B cell (primary cell): Measurements from ENCODE around the gene ARHGAP45.

ENCODE experiments used
- EZH2 ChIP-seq: IDR thresholded peaks from 2 replicates; pipeline ENCODE4 v1.6.1; 2012; ENCODE audit warnings: borderline replicate concordance, low read depth, mild to moderate bottlenecking, moderate library complexity, low read length; ENCODE audit not compliant: insufficient read depth, poor library complexity, severe bottlenecking
- TF ChIP-seq, protein P1 (sequence below): fragments of 200-600 bp; IDR thresholded peaks from one replicate; pipeline ENCODE4 v1.8.0; 2022; ENCODE audit warnings: antibody characterized with exemption, mild to moderate bottlenecking

DNA sequence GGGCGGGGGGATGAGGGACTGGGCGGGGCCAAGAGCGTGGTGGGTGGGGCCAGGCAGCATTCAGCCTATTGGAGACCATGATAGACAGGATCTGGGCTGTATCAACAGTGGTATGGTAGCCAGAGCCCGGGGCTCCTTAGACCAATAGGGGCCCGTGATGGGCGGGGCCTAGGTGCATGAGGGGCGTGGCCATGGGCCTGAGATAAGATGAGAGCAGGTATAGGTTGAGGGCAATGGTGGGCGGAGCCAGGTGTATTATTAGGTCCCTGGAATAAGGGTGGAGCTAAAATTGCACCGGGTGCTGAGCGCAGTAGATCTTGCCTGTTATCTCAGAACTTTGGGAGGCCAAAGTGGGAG is 21.7 kb upstream of the ARHGAP45 start:
- TF ChIP-seq, protein P1, sequence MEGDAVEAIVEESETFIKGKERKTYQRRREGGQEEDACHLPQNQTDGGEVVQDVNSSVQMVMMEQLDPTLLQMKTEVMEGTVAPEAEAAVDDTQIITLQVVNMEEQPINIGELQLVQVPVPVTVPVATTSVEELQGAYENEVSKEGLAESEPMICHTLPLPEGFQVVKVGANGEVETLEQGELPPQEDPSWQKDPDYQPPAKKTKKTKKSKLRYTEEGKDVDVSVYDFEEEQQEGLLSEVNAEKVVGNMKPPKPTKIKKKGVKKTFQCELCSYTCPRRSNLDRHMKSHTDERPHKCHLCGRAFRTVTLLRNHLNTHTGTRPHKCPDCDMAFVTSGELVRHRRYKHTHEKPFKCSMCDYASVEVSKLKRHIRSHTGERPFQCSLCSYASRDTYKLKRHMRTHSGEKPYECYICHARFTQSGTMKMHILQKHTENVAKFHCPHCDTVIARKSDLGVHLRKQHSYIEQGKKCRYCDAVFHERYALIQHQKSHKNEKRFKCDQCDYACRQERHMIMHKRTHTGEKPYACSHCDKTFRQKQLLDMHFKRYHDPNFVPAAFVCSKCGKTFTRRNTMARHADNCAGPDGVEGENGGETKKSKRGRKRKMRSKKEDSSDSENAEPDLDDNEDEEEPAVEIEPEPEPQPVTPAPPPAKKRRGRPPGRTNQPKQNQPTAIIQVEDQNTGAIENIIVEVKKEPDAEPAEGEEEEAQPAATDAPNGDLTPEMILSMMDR = no peak
- TF ChIP-seq EZH2 = no peak
